ENCODE results near the gene OR6Y1.

The OR6Y1 gene

DNA sequence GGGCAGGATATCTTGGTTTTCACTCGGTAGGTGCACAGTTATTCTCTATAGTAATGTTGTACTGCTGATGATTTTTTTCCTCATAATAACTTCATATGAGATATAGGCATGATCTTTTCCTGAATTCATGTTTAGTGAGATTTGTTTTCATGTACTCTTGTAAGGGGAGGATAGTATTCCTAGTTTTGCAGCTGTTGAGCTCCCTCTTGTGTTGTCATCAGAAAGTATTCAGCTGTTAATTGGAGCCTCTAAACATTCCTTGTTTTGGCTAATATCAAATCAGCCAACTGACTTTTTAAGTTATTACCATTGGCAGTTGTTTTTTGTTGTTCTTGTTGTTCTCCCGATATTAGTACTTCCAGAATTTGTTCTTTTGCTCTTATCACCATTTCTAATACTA is 57.8 kb downstream of the OR6Y1 start:
- DNase-seq, result no peak

DNA sequence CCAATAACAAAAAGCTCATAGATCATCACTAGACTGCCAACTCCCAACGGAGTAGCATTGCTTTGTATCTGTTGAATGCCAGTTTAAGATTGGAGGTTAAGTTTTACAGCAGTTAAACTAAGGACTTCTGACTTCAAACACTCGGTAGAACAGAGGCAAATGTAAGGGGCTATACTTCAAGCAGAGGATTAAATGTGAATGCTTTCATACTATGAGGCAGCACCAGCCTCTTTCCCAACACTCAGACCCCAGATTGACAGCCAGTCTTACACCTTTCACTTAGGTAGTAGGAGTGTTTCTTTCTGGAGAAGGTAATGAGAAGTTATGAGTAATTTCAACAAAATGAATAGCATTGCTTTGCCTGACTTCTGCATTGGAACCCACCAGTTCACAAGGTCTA is 59.4 kb downstream of the OR6Y1 start:
- no peak for DNase-seq
